Testis (tissue), 2 donors: Measurements from ENCODE around the gene BCKDHB.

Experiments used
- CTCF ChIP-seq, 3 experiments: fragments of 450-650 bp in 2 of 3; fragments of 200-600 bp in 1 of 3; sonication (generic) in 1 of 3; IDR thresholded peaks; one replicate each; pipeline ENCODE4 v1.5.1; 2016 to 2019; ENCODE audit warnings: antibody characterized with exemption in 3 of 3, mild to moderate bottlenecking in 2 of 3, moderate library complexity in 1 of 3
- POLR2A ChIP-seq: fragments of 450-650 bp; IDR thresholded peaks from one replicate; pipeline ENCODE4 v1.6.1; 2017; ENCODE audit warnings: antibody characterized with exemption, mild to moderate bottlenecking, moderate library complexity

- TF ChIP-seq CTCF (IDR thresholded peaks at IDR 0.05) (no peak), POLR2A (no peak)
These were observed 57.3 kb downstream of the BCKDHB start for GRCh38 chr6:80163754-80164187.
